A172 (cell line): Measurements from ENCODE around the gene STIM2. TPM values are rescaled to one million over a fixed set of nuclear protein-coding genes. Genes with fewer than 3 reads are reported as not detected.

Experiments
- DNase-seq: peaks from one replicate; pipeline ENCODE4 v3.0.0-alpha.2; 2015; ENCODE audit warnings: low spot score
- total RNA-seq: library from RNA; depleted of rRNA; stranded (reverse); fragments of >200 nt; shearing (Covaris generic); gene quantifications from 2 replicates; pipeline ENCODE4 v1.2.3, GENCODE V29; 2014

Gene STIM2
- total RNA-seq, 1 experiment from 2014 or later: 10.0 TPM

DNA sequence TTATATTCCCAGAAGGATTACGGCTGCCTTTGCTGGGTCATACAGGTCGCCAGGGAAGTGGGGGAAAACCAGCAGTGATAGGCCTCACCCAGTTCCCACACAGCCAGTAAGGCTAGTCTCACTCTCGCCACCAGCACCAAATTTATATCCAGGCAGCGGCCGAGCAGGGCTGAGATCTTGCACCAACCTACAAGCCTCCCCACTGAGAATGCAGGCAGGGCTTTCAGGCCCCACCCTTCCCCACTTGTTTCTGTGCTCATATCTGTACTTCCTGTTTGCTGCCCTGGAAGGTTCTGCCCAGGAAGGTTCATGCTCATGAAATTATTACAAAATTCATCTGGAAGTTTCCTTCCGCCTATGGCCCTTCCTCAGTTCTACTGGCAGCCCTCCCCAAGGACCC is 179.7 kb downstream of the STIM2 start:
- no peak for DNase-seq

DNA sequence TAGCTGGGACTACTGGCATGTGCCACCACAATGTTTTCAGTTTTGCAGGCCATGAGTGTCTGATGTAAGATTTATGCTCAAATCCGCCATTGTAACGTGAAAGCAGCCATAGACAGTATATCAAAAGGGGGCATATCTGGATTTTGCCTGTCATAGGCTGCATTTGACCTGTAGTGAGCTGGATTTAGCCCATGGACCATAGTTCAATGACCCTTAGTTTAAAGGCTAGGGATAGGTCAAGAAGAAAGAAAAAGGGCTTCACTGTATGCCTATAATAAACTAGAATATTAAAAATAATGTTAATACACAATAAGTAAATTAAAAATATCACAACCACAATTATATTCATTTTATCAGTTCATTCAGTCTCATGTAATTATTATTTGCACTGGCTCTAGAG is 181.8 kb downstream of the STIM2 start:
- DNase-seq: no peak

- DNase-seq: no peak
Measured at GRCh38 chr4:27043200-27043599, 182.6 kb downstream of the STIM2 start.

GRCh38 chr4:27046851-27047250 is 186.2 kb downstream of the STIM2 start:
- no peak for DNase-seq

DNA sequence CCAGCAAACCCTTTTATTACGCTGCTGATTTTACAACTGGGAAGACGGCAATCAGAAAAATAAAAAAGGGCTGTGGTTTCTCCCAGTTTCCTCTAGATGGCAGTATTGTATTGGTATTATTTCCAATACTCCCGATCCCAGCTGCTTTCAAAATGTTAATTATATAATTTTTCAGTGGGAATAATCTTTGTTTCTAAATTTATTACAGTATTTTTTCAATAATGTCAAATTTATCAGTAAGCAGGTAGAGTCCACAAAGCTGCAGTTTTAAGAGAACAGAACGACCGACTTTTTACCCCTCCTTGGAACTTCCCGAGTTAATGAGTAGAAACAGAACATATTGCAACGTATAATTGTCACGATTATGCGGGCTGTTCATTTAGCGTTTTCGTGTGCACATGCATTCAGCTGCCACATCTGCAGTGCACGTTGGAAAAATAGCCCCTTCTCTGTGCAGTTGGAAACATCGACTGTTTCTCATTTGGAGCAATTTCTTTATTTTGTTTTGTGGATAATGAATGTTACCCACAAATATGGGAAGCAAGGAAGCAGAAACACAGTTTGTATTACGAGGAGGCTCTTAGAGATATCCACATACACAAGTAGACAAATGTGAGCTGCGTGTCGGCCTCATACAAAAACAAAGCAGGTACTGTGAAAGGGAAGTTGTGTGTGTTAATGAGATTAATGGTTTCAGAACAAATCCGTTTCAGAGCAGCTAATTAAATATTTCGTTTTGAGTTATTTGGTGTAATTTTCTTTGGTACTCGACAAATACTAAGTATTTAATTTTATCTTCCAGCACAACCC is 188.0 kb downstream of the STIM2 start:
- DNase-seq: peak; percentile 13

- no peak for DNase-seq
Measured at GRCh38 chr4:27049239-27049829, 188.7 kb downstream of the STIM2 start.

GRCh38 chr4:27050731-27051130 is 190.1 kb downstream of the STIM2 start:
- DNase-seq: no peak

- no peak for DNase-seq
Measured at GRCh38 chr4:27055221-27055760, 194.7 kb downstream of the STIM2 start.

- DNase-seq: no peak
Measured at GRCh38 chr4:27056281-27056680, 195.6 kb downstream of the STIM2 start.

GRCh38 chr4:27057053-27057452 is 196.4 kb downstream of the STIM2 start:
- DNase-seq: no peak

DNA sequence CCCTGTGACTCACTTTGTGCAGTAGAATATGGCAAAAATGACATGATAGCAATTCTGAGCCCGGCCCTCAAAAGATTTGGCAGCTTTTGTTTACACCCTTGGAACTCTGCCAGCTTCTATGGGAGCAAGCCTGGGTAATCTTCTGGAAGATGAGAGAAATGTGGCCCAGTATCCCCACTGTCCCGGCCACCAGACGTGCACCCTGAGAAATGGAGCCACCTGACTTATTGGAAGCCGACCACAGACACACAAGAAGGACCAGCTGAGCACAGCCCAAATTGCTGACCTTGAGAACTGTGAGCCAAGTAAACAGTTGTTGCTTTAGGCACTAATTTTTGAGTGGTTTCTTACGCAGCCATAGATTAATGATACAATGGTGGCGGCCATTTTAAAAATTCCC is 197.0 kb downstream of the STIM2 start:
- no peak for DNase-seq

DNA sequence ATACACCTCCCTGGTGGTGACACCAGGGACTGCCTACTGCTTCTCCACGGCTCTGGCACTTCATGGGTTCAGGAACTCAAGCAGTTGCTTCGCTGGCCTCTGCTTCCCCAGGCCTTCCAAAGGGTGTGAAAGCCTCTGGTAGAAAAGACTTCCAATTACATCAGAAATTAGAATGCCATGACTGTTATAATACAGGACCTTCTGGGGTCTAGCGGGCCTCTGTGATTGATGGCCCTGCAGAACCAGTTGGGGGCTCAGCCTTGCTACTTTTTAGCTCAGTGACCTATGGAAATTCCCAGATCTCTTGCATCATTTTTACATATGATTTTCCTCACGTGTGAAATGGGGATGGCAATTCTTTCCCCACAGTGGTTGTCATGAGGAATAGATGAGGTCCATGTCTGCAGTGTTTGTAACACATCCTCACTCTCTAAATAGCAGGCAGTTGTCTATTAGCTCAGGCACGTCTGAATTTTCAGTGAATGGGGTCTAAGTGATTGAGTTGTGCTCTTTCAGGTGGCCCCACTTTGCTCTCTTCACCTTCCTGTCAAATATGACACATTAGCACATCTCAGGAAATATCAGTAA is 198.3 kb downstream of the STIM2 start:
- no peak for DNase-seq

GRCh38 chr4:27059446-27059845 is 198.8 kb downstream of the STIM2 start:
- DNase-seq: no peak

GRCh38 chr4:27062256-27062655 is 201.6 kb downstream of the STIM2 start:
- no peak for DNase-seq

DNA sequence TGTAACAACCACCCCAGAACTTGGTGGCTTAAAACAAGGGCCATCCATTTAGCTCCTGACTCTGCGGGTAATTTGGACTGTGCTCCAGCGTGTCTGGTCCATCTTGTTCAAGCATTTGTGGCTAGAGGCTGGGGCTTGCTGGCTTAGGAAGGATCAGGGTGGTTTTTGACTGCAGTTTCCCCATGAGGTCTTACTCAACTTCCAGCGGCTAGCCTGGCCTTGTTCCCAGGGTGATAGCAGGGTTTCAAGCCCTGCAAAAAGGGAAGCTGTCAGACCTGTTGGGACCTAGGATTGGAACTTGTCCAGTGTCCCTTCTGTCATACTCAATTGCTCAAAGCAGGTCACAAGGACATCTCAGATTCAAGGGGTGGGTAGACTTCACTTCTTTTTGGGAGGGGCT is 205.9 kb downstream of the STIM2 start:
- DNase-seq: no peak

GRCh38 chr4:27068151-27068867 is 207.7 kb downstream of the STIM2 start:
- DNase-seq: no peak
